Measurements from ENCODE around the gene OBP2A. TPM values are rescaled to one million over a fixed set of nuclear protein-coding genes. Genes with fewer than 3 reads are reported as not detected.

Gene OBP2A
- total and polyA plus RNA-seq, 2 donors (not counting 1 experiment from before 2014, with no cell fraction given) = not detected

DNA sequence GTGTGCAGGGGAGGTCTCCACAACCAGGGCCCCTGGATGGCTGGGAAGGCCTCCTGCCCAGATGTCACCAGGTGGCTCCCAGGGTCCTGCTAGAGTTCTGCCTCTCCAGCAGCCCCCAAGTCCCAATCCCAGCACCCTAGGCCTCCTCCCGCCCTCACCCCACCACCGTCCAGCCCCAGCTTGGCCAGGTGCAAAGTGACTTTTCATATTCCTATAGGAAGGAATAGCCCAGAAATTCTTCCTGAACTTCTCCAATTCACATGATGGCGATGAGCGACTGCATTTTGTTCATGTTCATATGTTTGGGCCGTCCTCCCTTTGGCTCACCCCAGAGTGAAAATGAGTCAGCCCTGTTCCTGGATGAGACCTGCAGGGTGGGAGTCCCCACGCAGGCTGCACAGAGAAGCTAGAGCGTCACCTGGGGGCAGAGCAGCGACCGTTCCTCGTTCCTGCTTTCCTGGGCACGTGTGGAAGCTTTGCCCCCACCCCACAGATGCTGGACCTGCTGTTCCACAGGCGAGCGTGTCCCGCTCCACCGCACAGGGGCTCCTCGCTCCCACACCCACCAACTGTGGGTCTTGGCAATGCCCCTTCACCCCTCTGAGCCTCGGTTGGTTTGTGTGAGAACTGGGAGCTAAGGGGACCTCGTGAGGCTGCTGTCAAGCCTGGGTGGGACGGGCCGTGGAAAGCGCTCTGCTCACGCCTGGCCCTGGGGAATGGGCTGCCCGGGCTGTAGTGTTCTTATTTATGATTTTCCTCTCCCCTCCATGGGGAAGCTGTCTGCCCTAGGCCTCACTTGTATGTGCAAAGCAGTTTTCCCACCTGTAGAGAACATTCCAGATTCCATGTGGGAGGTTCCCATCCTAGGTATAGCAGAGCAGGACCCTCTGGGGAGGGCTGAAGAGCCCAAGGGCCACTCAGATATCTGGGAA is 38.6 kb upstream of the OBP2A start:
- H3K4me1 Mint-ChIP-seq = peaks cover 12% of the 10 kb centered on the region
- DNase-seq (no peak), ATAC-seq (ENCODE audit: low read depth) (no peak)

More for the DNA sequence above, 38.6 kb upstream of the OBP2A start:
- Histone ChIP-seq H3K36me3 (replicated peaks in 1 of 2; ENCODE audit: control extremely low read depth in 1 of 2, control insufficient read depth in 1 of 2, extremely low read depth in 1 of 2, insufficient read depth in 2 of 2, low read length in 1 of 2) (peaks cover 0 to 24% of the 10 kb centered on the region in 2 experiments), H3K79me2 (ENCODE audit: control insufficient read depth, insufficient read depth, low read length) (peaks cover 10% of the 10 kb centered on the region), H3K9ac (ENCODE audit: low read length) (no peak overlapping the region), H3K27me3 (replicated peaks in 1 of 4; ENCODE audit: control extremely low read depth in 1 of 4, control insufficient read depth in 3 of 4, insufficient read depth in 4 of 4, low read length in 3 of 4) (no peaks in the 10 kb centered on the region), H3K9me3 (ENCODE audit: control extremely low read depth in 1 of 3, control insufficient read depth in 2 of 3, insufficient read depth in 1 of 3, low read length in 2 of 3) (peaks cover 0 to 13% (median 8%) of the 10 kb centered on the region in 3 donors), H4K20me1 (ENCODE audit: control insufficient read depth, insufficient read depth, low read length, poor library complexity, severe bottlenecking) (peaks cover 26% of the 10 kb centered on the region), H3K4me1 (ENCODE audit: control insufficient read depth in 2 of 2, insufficient read depth in 2 of 2, low read length in 2 of 2) (peaks cover 0 to under 1% of the 10 kb centered on the region in 2 donors), H3K4me2 (replicated peaks; ENCODE audit: low read depth, low read length, poor library complexity, severe bottlenecking) (no peak overlapping the region), H3K27ac (ENCODE audit: low read length in 2 of 2) (no peak overlapping the region), H3K4me3 (ENCODE audit: control extremely low read depth in 1 of 5, extremely low read depth in 1 of 5, insufficient read depth in 1 of 5, low read depth in 2 of 5, low read length in 4 of 5) (no peak overlapping the region), H2AFZ (ENCODE audit: insufficient read depth, low read depth, low read length, poor library complexity, severe bottlenecking) (no peak overlapping the region)
- no peak overlapping the region for H3K27ac Mint-ChIP-seq
- H3K4me3 Mint-ChIP-seq = no peak overlapping the region
- intact Hi-C loops (cut with micrococcal nuclease) = no loop called here
- TF ChIP-seq, protein P1, sequence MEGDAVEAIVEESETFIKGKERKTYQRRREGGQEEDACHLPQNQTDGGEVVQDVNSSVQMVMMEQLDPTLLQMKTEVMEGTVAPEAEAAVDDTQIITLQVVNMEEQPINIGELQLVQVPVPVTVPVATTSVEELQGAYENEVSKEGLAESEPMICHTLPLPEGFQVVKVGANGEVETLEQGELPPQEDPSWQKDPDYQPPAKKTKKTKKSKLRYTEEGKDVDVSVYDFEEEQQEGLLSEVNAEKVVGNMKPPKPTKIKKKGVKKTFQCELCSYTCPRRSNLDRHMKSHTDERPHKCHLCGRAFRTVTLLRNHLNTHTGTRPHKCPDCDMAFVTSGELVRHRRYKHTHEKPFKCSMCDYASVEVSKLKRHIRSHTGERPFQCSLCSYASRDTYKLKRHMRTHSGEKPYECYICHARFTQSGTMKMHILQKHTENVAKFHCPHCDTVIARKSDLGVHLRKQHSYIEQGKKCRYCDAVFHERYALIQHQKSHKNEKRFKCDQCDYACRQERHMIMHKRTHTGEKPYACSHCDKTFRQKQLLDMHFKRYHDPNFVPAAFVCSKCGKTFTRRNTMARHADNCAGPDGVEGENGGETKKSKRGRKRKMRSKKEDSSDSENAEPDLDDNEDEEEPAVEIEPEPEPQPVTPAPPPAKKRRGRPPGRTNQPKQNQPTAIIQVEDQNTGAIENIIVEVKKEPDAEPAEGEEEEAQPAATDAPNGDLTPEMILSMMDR (IDR thresholded peaks at IDR 0.05) = no peak
- no peak for TF ChIP-seq EZH2 (IDR thresholded peaks at IDR 0.05; ENCODE audit: borderline replicate concordance, insufficient read depth, low read depth, low read length, poor library complexity, severe bottlenecking)
- ChIA-PET CTCF (no interaction called here), POLR2A (no interaction called here)
- H3K27me3 Mint-ChIP-seq = no peaks in the 10 kb centered on the region
- WGBS (ENCODE audit: insufficient coverage) = 93% methylated on average over 16 of the region's 23 CpGs
- H3K9me3 Mint-ChIP-seq (ENCODE audit: insufficient read depth) = peaks cover 9% of the 10 kb centered on the region
